A549 (cell line): ENCODE measurements around the gene VRK2. TPM values are rescaled to one million over a fixed set of nuclear protein-coding genes. Genes with fewer than 3 reads are reported as not detected.

Source experiments
- ATAC-seq, 2 experiments: fragments of 200-7000 bp in 1 of 2; fragments of >200 bp in 1 of 2; cut with Nextera tagmentation in 1 of 2; cut with Tn5 transposase in 1 of 2; 3 replicates each; pipeline versions ENCODE4 v1.8.0 to v1.9.1; 2018 to 2020; ENCODE audit warnings: mild to moderate bottlenecking in 1 of 2, moderate library complexity in 1 of 2
- CTCF ChIA-PET: fragments of 300-600 bp; sonication (Branson Sonifier 250); formaldehyde crosslinking; extraction: SDS; loops from one replicate; lab custom pipeline; 2021; ENCODE audit warnings: antibody characterized with exemption, inconsistent platforms; lab: Yijun Ruan, JAX
- POLR2A ChIA-PET: fragments of 350-600 bp; formaldehyde crosslinking; extraction: SDS; loops from one replicate; lab custom pipeline; 2021; ENCODE audit warnings: antibody characterized with exemption, inconsistent platforms; lab: Yijun Ruan, JAX
- DNase-seq, 2 experiments: peaks; one replicate each; pipeline versions ENCODE4 v3.0.0 to v3.0.0-alpha.2; 2011 to 2016; ENCODE audit warnings: low read depth in 1 of 2, low spot score in 1 of 2
- FAIRE-seq: peaks from 2 replicates; lab custom pipeline; 2011; peaks lifted over from hg19 to GRCh38; lab: Jason Lieb, UNC
- H3K27ac ChIP-seq, 2 experiments: fragments of >200 bp; sonication (Bioruptor Twin); formaldehyde crosslinking; 3 replicates each; pipeline ENCODE4 v1.5.1; 2016 to 2017
- H3K4me1 ChIP-seq: fragments of >200 bp; sonication (Bioruptor Twin); formaldehyde crosslinking; 3 replicates; pipeline ENCODE4 v1.6.1; 2016
- H3K4me2 ChIP-seq: fragments of >200 bp; sonication (Bioruptor Twin); formaldehyde crosslinking; 3 replicates; pipeline ENCODE4 v1.6.1; 2016
- H3K4me3 ChIP-seq: fragments of >200 bp; sonication (Bioruptor Twin); formaldehyde crosslinking; 3 replicates; pipeline ENCODE4 v1.5.1; 2016
- H3K9me3 ChIP-seq: fragments of >200 bp; sonication (Bioruptor Twin); formaldehyde crosslinking; 3 replicates; pipeline ENCODE4 v1.6.1; 2016
- BHLHE40 ChIP-seq: IDR thresholded peaks from 2 replicates; pipeline ENCODE4 v1.6.1; 2012; ENCODE audit warnings: low read depth, low read length, inconsistent platforms
- EHF ChIP-seq: fragments of 250-450 bp; sonication (Bioruptor Pico); IDR thresholded peaks from 2 replicates; pipeline ENCODE4 v1.5.0; 2020; ENCODE audit warnings: mild to moderate bottlenecking
- FOSB ChIP-seq: fragments of 250-450 bp; sonication (Bioruptor Pico); IDR thresholded peaks from 2 replicates; pipeline ENCODE4 v1.5.0; 2020; ENCODE audit warnings: mild to moderate bottlenecking, moderate library complexity
- HDAC2 ChIP-seq: fragments of 200-600 bp; sonication (generic); IDR thresholded peaks from 2 replicates; pipeline ENCODE4 v1.6.1; 2016
- HEYL ChIP-seq: fragments of 250-450 bp; sonication (Bioruptor Pico); IDR thresholded peaks from 2 replicates; pipeline ENCODE4 v1.8.0; 2021; ENCODE audit warnings: mild to moderate bottlenecking, moderate library complexity
- HOXB5 ChIP-seq: fragments of 250-450 bp; sonication (Bioruptor Pico); IDR thresholded peaks from 2 replicates; pipeline ENCODE4 v1.5.0; 2020; ENCODE audit warnings: mild to moderate bottlenecking, moderate library complexity
- KDM5A ChIP-seq: fragments of 200-600 bp; sonication (generic); IDR thresholded peaks from 2 replicates; pipeline ENCODE4 v1.6.1; 2016; ENCODE audit warnings: antibody characterized with exemption, mild to moderate bottlenecking
- MAZ ChIP-seq: fragments of 150-350 bp; IDR thresholded peaks from 2 replicates; pipeline ENCODE4 v1.6.1; 2014; ENCODE audit warnings: antibody characterized with exemption, low read depth, low read length, borderline replicate concordance
- NFE2L2 ChIP-seq: fragments of 150-350 bp; conservative IDR thresholded peaks from 2 replicates; pipeline ENCODE4 v1.6.1; 2014; ENCODE audit warnings: low read length
- NR3C1 ChIP-seq: fragments of >200 bp; sonication (Bioruptor Twin); formaldehyde crosslinking; IDR thresholded peaks from 3 replicates; pipeline ENCODE4 v1.6.1; 2017
- PHF8 ChIP-seq: fragments of 200-600 bp; sonication (generic); IDR thresholded peaks from 2 replicates; pipeline ENCODE4 v1.6.1; 2016; ENCODE audit warnings: low read depth, mild to moderate bottlenecking, antibody characterized with exemption, moderate library complexity, borderline replicate concordance
- RAD21 ChIP-seq, 2 experiments: fragments of >200 bp in 1 of 2; sonication (Bioruptor Twin) in 1 of 2; formaldehyde crosslinking in 1 of 2; IDR thresholded peaks in 1 of 2; conservative IDR thresholded peaks in 1 of 2; 2 replicates in 1 of 2; 3 replicates in 1 of 2; pipeline ENCODE4 v1.6.1; 2012 to 2018; ENCODE audit warnings: inconsistent platforms in 1 of 2
- RARB ChIP-seq: fragments of 250-450 bp; sonication (Bioruptor Pico); IDR thresholded peaks from 2 replicates; pipeline ENCODE4 v1.8.0; 2021; ENCODE audit warnings: mild to moderate bottlenecking, moderate library complexity
- RCOR1 ChIP-seq: fragments of 150-350 bp; IDR thresholded peaks from 2 replicates; pipeline ENCODE4 v1.6.1; 2014; ENCODE audit warnings: antibody characterized with exemption, low read length, low read depth
- RFX5 ChIP-seq: fragments of 450-650 bp; IDR thresholded peaks from 2 replicates; pipeline ENCODE4 v1.7.1; 2014; ENCODE audit warnings: antibody characterized with exemption, mild to moderate bottlenecking, moderate library complexity
- TFCP2L1 ChIP-seq: fragments of 250-450 bp; sonication (Bioruptor Pico); IDR thresholded peaks from 2 replicates; pipeline ENCODE4 v1.5.0; 2021; ENCODE audit warnings: mild to moderate bottlenecking
- TP53 ChIP-seq: fragments of 250-450 bp; sonication (Bioruptor Pico); IDR thresholded peaks from 2 replicates; pipeline ENCODE4 v1.5.0; 2021; ENCODE audit warnings: mild to moderate bottlenecking, moderate library complexity
- ZNF302 ChIP-seq: fragments of 250-450 bp; sonication (Bioruptor Pico); IDR thresholded peaks from 2 replicates; pipeline ENCODE4 v1.9.0; 2021; ENCODE audit warnings: inconsistent platforms, mild to moderate bottlenecking, moderate library complexity
- WGBS: methylation state at CpG from one replicate; pipeline ENCODE4 v1.1.6; 2017; ENCODE audit errors: missing lambda C conversion rate; 5-methylcytosine and 5-hydroxymethylcytosine counted together
- polyA plus RNA-seq, 4 experiments: library from polyadenylated mRNA; depleted of rRNA in 3 of 4; stranded (reverse); fragments of >200 nt; fragmentation: RNase III in 1 of 4; extraction: RNeasy Plus Mini Kit Qiagen cat#74134 plus additional on column Dnase treatment in 1 of 4; gene quantifications; 2 replicates in 3 of 4; 3 replicates in 1 of 4; pipeline ENCODE4 v1.2.3, GENCODE V29; 2011 to 2017
- TF ChIP-seq, protein P1 (sequence below): fragments of >200 bp; sonication (Bioruptor Twin); formaldehyde crosslinking; IDR thresholded peaks from 2 replicates; pipeline ENCODE4 v1.6.1; 2016
- TF ChIP-seq, protein P2 (sequence below): IDR thresholded peaks from 2 replicates; pipeline ENCODE4 v1.6.1; 2012
- TF ChIP-seq, protein P3 (sequence below): IDR thresholded peaks from 2 replicates; pipeline ENCODE4 v1.6.1; 2012; ENCODE audit warnings: low read depth, borderline replicate concordance
- TF ChIP-seq, protein P4 (sequence below): fragments of 250-450 bp; sonication (Bioruptor Pico); IDR thresholded peaks from 2 replicates; pipeline ENCODE4 v1.5.0; 2021; ENCODE audit warnings: mild to moderate bottlenecking, moderate library complexity, borderline replicate concordance
- TF ChIP-seq, protein P5 (sequence below): fragments of 200-600 bp; sonication (generic); IDR thresholded peaks from 2 replicates; pipeline ENCODE4 v1.6.1; 2016; ENCODE audit warnings: antibody characterized with exemption, mild to moderate bottlenecking, moderate library complexity

VRK2 gene
- polyA plus RNA-seq, 2 of the 4 experiments (the other 2 are of a cell fraction), result 19.4 to 80.9 TPM

DNA sequence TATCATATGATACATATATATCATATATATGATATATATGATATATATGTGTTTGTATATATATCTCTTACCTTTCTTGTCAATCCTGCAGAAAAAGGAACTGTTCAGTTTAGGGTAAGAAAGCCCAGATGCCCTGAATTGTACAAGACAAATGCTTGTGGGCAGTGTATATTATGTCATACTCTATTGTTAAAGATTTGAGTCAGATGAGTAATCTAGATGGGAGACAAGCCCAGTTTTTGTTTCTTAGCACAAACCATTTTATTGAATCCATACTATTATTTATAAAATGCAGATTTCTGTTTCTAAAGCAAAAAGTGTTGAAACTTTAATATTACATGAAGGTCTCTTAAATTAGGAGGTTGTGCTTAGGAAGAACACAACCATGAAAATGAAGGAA lies 90.6 kb downstream of the VRK2 start (continued):
- TF ChIP-seq HOXB5 (CRISPR knock-in tag) (no peak), ZNF302 (CRISPR knock-in tag) (no peak), PHF8 (no peak)

DNA sequence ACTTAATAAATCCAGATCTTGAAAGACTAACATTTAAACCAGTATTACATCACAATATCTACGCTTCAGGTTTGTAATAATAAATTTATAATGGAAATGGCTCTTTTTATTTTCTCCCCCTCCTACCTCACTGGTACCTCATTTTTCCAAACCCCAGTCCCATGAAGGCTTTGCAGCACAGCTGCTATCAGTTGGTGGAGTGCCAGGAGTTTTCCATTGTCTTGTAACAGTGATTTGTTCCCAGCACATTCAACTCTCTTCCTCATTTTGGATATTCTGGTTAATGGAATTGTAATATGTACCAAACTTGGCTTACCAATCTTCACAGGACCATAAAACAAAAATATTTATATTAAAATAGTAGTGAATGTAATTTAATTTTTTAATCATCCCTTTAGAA lies 91.2 kb downstream of the VRK2 start:
- Histone ChIP-seq H3K4me3 (no peak overlapping the region), H3K4me2 (no peak overlapping the region), H3K4me1 (peaks cover 13% of the 10 kb centered on the region; the same call in 2 of the 3 replicates), H3K27ac (no peak overlapping the region), H3K9me3 (no peaks in the 10 kb centered on the region)
- ChIA-PET CTCF (no interaction called here), POLR2A (no interaction called here)
- DNase-seq, result no peak
- no peak for FAIRE-seq
- WGBS, result 93% methylated on average over 1 of the region's 1 CpG
- no peak for TF ChIP-seq BHLHE40
- TF ChIP-seq RCOR1, result no peak
- no peak for TF ChIP-seq FOSB (CRISPR knock-in tag)
- TF ChIP-seq, protein P1, sequence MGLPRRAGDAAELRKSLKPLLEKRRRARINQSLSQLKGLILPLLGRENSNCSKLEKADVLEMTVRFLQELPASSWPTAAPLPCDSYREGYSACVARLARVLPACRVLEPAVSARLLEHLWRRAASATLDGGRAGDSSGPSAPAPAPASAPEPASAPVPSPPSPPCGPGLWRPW, result no peak
- TF ChIP-seq MAZ, result no peak
- TF ChIP-seq, protein P2, sequence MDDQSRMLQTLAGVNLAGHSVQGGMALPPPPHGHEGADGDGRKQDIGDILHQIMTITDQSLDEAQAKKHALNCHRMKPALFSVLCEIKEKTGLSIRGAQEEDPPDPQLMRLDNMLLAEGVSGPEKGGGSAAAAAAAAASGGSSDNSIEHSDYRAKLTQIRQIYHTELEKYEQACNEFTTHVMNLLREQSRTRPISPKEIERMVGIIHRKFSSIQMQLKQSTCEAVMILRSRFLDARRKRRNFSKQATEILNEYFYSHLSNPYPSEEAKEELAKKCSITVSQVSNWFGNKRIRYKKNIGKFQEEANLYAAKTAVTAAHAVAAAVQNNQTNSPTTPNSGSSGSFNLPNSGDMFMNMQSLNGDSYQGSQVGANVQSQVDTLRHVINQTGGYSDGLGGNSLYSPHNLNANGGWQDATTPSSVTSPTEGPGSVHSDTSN, result no peak
- TF ChIP-seq HDAC2, result no peak
- no peak for TF ChIP-seq NR3C1
- TF ChIP-seq, protein P3, sequence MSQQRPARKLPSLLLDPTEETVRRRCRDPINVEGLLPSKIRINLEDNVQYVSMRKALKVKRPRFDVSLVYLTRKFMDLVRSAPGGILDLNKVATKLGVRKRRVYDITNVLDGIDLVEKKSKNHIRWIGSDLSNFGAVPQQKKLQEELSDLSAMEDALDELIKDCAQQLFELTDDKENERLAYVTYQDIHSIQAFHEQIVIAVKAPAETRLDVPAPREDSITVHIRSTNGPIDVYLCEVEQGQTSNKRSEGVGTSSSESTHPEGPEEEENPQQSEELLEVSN, result no peak
- no peak for TF ChIP-seq EHF (CRISPR knock-in tag)
- TF ChIP-seq, protein P4, sequence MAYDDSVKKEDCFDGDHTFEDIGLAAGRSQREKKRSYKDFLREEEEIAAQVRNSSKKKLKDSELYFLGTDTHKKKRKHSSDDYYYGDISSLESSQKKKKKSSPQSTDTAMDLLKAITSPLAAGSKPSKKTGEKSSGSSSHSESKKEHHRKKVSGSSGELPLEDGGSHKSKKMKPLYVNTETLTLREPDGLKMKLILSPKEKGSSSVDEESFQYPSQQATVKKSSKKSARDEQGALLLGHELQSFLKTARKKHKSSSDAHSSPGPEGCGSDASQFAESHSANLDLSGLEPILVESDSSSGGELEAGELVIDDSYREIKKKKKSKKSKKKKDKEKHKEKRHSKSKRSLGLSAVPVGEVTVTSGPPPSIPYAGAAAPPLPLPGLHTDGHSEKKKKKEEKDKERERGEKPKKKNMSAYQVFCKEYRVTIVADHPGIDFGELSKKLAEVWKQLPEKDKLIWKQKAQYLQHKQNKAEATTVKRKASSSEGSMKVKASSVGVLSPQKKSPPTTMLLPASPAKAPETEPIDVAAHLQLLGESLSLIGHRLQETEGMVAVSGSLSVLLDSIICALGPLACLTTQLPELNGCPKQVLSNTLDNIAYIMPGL (CRISPR knock-in tag), result no peak
- no peak for TF ChIP-seq RFX5
- no peak for TF ChIP-seq KDM5A
- no peak for TF ChIP-seq NFE2L2
- no peak for TF ChIP-seq RARB (CRISPR knock-in tag)
- ATAC-seq, result no peak

DNA sequence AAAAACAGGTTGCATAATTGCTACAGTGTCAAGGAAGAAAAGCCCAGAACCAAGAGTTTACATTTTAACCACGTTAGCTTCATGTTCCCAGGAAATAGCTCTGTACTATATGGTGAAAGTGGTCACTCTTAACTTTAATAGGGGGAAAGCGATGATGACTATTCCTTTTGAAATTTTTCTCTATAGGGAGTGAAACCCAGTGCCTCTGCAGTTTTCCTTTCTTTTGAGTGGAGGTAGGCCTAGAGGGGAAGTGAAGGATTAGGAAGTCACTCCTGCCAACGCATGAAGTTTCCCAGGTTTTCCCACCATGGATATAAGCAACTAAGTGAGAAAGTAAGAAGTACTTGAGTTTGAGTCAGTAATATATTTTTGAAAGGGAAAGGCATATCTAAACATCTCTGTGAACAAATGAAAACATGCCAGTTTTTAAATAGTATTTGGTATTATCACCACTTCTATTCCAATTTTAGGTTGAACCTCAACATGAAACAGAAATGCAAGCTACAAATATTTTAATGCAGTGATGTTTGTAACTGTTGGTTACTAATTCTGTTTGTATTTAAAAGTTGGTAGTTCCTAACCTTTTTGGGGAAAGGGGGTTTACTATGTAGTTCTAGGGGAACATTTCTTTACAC lies 91.9 kb downstream of the VRK2 start:
- Histone ChIP-seq H3K27ac (no peak overlapping the region), H3K4me2 (no peak overlapping the region), H3K4me3 (no peak overlapping the region), H3K4me1 (peaks cover 9% of the 10 kb centered on the region; the same call in 2 of the 3 replicates), H3K9me3 (no peaks in the 10 kb centered on the region)
- ChIA-PET POLR2A (no interaction called here), CTCF (no interaction called here)
- TF ChIP-seq RAD21 (conservative IDR thresholded peaks at IDR 0.05 in 1 of 2, IDR thresholded peaks at IDR 0.05 in 1 of 2), result no peak
- TF ChIP-seq MAZ, result no peak
- TF ChIP-seq, protein P5, sequence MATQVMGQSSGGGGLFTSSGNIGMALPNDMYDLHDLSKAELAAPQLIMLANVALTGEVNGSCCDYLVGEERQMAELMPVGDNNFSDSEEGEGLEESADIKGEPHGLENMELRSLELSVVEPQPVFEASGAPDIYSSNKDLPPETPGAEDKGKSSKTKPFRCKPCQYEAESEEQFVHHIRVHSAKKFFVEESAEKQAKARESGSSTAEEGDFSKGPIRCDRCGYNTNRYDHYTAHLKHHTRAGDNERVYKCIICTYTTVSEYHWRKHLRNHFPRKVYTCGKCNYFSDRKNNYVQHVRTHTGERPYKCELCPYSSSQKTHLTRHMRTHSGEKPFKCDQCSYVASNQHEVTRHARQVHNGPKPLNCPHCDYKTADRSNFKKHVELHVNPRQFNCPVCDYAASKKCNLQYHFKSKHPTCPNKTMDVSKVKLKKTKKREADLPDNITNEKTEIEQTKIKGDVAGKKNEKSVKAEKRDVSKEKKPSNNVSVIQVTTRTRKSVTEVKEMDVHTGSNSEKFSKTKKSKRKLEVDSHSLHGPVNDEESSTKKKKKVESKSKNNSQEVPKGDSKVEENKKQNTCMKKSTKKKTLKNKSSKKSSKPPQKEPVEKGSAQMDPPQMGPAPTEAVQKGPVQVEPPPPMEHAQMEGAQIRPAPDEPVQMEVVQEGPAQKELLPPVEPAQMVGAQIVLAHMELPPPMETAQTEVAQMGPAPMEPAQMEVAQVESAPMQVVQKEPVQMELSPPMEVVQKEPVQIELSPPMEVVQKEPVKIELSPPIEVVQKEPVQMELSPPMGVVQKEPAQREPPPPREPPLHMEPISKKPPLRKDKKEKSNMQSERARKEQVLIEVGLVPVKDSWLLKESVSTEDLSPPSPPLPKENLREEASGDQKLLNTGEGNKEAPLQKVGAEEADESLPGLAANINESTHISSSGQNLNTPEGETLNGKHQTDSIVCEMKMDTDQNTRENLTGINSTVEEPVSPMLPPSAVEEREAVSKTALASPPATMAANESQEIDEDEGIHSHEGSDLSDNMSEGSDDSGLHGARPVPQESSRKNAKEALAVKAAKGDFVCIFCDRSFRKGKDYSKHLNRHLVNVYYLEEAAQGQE, result no peak
- TF ChIP-seq TP53 (CRISPR knock-in tag), result no peak
- no peak for TF ChIP-seq TFCP2L1
- no peak for TF ChIP-seq RCOR1
- TF ChIP-seq HEYL, result no peak
- ATAC-seq (no peak), DNase-seq (no peak), FAIRE-seq (no peak)
- 89% methylated on average over 3 of the region's 3 CpGs for WGBS
